ENCODE measurements around the gene SFXN4.

GRCh38 chr10:119103241-119103902 is 62.1 kb downstream of the SFXN4 start:
- TF ChIP-seq, protein P1, sequence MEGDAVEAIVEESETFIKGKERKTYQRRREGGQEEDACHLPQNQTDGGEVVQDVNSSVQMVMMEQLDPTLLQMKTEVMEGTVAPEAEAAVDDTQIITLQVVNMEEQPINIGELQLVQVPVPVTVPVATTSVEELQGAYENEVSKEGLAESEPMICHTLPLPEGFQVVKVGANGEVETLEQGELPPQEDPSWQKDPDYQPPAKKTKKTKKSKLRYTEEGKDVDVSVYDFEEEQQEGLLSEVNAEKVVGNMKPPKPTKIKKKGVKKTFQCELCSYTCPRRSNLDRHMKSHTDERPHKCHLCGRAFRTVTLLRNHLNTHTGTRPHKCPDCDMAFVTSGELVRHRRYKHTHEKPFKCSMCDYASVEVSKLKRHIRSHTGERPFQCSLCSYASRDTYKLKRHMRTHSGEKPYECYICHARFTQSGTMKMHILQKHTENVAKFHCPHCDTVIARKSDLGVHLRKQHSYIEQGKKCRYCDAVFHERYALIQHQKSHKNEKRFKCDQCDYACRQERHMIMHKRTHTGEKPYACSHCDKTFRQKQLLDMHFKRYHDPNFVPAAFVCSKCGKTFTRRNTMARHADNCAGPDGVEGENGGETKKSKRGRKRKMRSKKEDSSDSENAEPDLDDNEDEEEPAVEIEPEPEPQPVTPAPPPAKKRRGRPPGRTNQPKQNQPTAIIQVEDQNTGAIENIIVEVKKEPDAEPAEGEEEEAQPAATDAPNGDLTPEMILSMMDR (conservative IDR thresholded peaks at IDR 0.05; ENCODE audit: low read length), result no peak
- no peak for TF ChIP-seq EZH2phosphoT487 (IDR thresholded peaks at IDR 0.05; ENCODE audit: borderline replicate concordance, low read depth, low read length)

Measured in OCI-LY7 (cell line).